GM18507 (cell line): ENCODE measurements around the gene TMPRSS3.
A peak's percentile ranks its signal among the peaks of the same experiment; 100 is the strongest.
"Not testable (repeated sequence)": the region's sequence is repeated elsewhere in the genome, so short reads cannot be mapped to it uniquely, and the experiment has no call there.

Source experiments
- DNase-seq: peaks from one replicate; pipeline ENCODE4 v3.0.0; 2011; ENCODE audit warnings: low read depth; ENCODE audit not compliant: insufficient read length; ENCODE audit errors: extremely low spot score
- FAIRE-seq: peaks from 2 replicates; lab custom pipeline; 2011; peaks lifted over from hg19 to GRCh38; lab: Jason Lieb, UNC

The TMPRSS3 gene

GRCh38 chr21:42411891-42412635, 16.2 kb upstream of the TMPRSS3 start:
- no peak for FAIRE-seq
- DNase-seq: no peak

GRCh38 chr21:42411197-42411869, 15.5 kb upstream of the TMPRSS3 start:
- FAIRE-seq: no peak
- DNase-seq: no peak

- DNase-seq (no peak), FAIRE-seq (no peak)
These were observed 13.5 kb upstream of the TMPRSS3 start for GRCh38 chr21:42409366-42409765.

- DNase-seq, FAIRE-seq: not testable (repeated sequence)
These were observed 12.9 kb upstream of the TMPRSS3 start for GRCh38 chr21:42408718-42409117.

- DNase-seq: no peak
- no peak for FAIRE-seq
These were observed 11.6 kb upstream of the TMPRSS3 start for GRCh38 chr21:42407476-42407875.

GRCh38 chr21:42406866-42407265, 11.0 kb upstream of the TMPRSS3 start:
- FAIRE-seq: no peak
- no peak for DNase-seq

GRCh38 chr21:42406201-42406621, 10.4 kb upstream of the TMPRSS3 start:
- DNase-seq (no peak), FAIRE-seq (no peak)

GRCh38 chr21:42405064-42406013, 9.5 kb upstream of the TMPRSS3 start:
- FAIRE-seq (no peak), DNase-seq (no peak)

GRCh38 chr21:42404539-42404938, 8.7 kb upstream of the TMPRSS3 start:
- DNase-seq (no peak), FAIRE-seq (no peak)

- DNase-seq (no peak), FAIRE-seq (no peak)
These were observed 7.9 kb upstream of the TMPRSS3 start, which contains the start of gene UBASH3A for GRCh38 chr21:42403611-42404231. Gene UBASH3A, plus strand, starts transcription at chr21:42403902. Its CDS starts 44 bp downstream, at chr21:42403946.

- no peak for DNase-seq
- no peak for FAIRE-seq
These were observed 6.0 kb upstream of the TMPRSS3 start for GRCh38 chr21:42401820-42402251.

GRCh38 chr21:42401154-42401553, 5.3 kb upstream of the TMPRSS3 start:
- DNase-seq (no peak), FAIRE-seq (no peak)

- DNase-seq (no peak), FAIRE-seq (peak; percentile 47)
These were observed 4.7 kb upstream of the TMPRSS3 start for GRCh38 chr21:42400525-42400924.

GRCh38 chr21:42398436-42399028, 2.7 kb upstream of the TMPRSS3 start:
- DNase-seq: no peak
- FAIRE-seq: no peak

- DNase-seq (no peak), FAIRE-seq (no peak)
These were observed 2.0 kb upstream of the TMPRSS3 start for GRCh38 chr21:42397746-42398394.

- no peak for DNase-seq
- FAIRE-seq: no peak
These were observed 1.2 kb upstream of the TMPRSS3 start for GRCh38 chr21:42396799-42397745.

GRCh38 chr21:42395302-42395701, 550 bp downstream of the TMPRSS3 start:
- no peak for FAIRE-seq
- DNase-seq: no peak
